HG02642 (cell line): Measurements from ENCODE around the gene TMEM212.
"Not testable (repeated sequence)": the region's sequence is repeated elsewhere in the genome, so short reads cannot be mapped to it uniquely, and the experiment has no call there.

Experiments
- ATAC-seq: cut with Tn5 transposase; IDR thresholded peaks from one replicate; pipeline ENCODE4 v1.9.1; 2021; ENCODE audit warnings: mild to moderate bottlenecking; ENCODE audit not compliant: unreplicated experiment, poor library complexity

Gene TMEM212

DNA sequence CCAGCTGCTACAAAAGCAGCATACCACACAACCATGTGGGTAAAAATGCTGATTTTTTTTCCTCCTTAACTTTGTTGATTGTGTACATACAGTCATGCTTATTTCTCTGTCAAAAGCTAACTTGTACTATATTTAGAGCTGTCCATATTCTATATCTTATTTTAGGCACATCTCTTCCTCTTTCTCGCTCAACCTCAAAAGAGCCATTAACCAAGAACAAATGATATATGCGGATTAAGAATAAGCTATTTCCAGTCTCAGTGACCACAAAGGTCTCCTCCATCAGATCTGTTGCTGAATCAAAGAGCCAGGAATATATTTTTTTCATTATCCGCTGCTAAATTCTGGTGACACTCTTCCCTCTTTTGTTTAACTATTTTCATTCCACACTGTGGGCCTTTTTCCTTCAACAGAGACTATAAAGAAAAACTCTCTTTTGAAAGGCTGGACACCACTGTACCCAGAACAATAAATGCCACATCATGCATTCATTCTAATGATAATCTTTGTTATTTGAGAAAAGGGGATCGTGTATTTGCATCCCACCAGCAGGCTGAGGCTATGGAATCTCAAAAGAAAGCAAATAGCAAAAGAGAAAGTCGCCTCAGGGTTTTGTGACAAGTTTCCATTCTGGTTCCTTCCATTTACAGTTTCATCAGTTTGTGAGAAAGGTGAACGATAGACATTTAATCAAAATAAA is 8.0 kb downstream of the TMEM212 start:
- ATAC-seq = no peak

DNA sequence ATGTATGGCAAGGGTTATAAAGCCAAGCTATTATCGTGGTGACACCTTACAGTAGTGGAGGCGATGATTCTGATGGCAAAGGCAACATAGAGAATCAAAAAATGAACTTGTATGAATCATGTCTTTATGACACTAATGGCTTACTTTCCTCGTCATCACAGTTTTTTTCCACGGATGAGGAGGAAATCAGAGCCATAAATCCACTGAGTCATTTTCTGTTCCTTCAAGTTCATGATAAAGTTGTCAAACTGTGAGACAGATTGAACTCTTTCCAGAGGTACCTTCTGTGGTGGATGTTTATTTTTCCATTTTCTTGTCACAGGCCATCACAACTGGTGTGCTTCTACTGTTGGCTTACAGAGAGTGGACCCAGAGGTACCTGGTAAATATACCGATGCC is 8.5 kb downstream of the TMEM212 start:
- no peak for ATAC-seq

DNA sequence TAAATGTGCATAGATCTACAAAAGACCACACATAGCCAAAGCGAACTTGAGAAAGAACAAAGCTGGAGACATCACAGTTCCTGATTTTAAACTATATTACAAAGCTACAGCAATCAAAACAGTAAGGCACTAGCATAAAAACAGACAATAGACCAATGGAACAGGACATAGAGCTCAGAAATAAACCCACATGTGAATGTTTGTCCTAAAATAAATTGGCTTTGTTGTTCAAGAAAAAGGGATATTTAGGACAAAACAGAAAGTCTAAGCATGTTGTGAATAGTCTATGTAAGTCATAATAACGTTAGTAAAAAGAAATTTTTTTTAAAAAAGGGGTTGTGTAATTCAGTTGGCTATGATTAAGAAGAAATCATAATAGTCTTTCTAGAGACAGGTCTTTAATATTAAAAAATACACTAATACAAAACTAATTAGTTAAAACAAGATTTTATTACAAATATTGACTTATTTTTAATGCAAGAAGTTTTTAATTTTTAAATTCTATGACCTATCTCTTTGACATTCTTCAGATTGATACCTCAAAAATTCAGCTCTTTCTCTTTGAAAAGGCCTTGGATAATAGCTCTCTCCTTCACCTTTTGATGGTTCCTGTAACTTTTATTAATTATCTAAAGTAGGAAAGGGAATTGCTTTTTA is 11.6 kb downstream of the TMEM212 start:
- no peak for ATAC-seq

DNA sequence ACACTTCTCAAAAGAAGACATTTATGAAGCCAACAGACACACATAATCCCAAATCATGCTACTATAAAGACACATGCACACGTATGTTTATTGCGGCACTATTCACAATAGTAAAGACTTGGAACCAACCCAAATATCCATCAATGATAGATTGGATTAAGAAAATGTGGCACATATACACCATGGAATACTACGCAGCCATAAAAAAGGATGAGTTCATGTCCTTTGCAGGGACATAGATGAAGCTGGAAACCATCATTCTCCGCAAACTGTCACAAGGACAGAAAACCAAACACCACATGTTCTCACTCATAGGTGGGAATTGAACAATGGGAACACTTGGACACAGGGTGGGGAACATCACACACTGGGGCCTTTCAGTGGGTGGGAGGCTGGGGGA is 15.6 kb downstream of the TMEM212 start:
- ATAC-seq = not testable (repeated sequence)

DNA sequence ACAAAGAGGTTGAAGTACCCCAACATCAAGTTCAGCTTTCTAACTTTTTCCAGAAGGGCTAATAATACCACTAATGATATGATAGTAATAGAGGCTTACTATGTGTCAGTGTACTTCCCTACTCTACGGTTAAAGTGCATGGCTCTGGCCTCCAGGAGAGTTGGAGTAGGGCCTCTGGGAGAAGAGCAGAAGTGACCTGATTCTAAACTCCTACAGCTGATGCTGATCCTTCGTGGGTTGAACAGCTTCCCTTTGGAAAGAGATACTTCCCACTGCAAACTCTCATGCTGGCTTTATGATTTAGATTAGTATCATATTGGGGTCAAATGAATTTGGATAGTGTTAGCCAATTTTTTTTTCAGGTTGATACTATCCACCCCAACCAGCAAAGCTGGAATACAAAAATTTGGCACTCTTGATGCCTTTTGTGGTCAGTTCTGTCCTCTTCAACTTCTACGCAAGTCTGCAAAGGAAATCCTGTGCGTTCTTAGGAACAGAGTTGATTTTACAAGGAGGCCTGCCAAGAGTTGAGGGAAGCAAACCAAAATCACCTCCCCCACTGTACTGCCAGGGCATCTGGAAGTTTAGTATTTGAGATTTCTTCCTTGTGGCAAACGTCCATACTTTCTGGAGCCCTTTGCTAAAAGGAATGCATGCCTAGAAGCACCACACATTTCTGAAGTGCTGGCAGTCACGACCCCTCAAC is 17.8 kb downstream of the TMEM212 start:
- no peak for ATAC-seq

DNA sequence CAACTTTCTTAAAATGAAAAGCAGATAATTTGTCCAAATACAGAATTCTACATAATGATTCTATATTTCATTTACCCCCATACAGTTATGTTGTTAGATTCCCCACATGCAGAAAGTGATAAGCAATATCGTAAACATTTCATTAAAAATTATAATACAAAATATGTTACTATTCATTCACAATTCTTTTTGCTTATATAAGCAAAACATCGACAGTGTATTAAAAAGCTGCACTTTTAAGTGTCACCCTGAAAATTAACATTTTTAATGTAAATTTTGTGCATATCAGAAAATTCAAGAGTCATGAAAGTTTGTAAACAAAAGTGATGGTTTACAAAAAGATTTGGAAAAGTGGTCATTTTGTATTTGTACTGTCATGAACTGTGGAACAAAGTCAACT is 19.2 kb downstream of the TMEM212 start:
- ATAC-seq = no peak

DNA sequence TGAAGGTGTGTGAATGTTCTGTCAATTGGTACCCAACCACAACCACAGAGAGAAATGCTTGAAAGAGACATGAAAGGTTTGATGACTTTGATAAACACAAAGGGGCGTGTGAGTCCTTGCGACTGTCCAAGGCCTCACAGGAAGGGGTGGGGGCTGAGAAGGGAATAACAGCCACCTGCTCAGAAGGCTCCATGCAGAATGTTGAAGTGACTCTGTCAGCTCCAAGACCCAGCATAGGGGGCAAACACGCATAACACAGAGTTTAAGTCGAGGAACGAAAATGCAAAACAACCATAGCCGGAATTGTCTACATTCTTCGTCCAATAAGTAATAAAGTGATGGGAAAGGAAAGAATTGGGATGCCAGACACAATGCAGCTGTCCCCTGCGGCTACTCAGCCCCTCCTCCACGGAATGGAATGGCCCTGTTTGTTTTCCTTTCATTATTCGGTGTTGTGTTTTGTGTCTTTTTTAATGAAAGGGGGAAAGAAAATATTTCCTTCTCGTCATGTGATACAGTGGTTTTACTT is 19.9 kb downstream of the TMEM212 start:
- no peak for ATAC-seq

DNA sequence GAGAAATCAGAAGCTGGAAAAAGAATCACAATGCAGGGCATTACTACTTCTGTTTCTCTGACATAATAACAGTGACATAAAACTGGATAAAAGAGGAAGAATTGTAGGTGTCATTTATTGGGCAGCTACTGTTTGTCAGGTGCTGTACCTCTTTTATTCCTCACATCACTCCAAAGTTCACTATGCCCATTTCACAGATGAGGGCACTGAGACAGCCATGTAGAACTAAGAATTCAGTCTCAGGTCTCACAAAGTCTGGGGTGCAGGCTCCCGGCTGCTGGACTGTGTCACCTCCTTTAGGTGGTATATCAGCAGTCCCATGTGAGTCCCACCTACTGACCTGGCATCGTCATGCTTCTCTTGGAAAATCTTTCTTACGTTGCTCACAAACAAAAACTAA is 20.8 kb downstream of the TMEM212 start:
- ATAC-seq = no peak

DNA sequence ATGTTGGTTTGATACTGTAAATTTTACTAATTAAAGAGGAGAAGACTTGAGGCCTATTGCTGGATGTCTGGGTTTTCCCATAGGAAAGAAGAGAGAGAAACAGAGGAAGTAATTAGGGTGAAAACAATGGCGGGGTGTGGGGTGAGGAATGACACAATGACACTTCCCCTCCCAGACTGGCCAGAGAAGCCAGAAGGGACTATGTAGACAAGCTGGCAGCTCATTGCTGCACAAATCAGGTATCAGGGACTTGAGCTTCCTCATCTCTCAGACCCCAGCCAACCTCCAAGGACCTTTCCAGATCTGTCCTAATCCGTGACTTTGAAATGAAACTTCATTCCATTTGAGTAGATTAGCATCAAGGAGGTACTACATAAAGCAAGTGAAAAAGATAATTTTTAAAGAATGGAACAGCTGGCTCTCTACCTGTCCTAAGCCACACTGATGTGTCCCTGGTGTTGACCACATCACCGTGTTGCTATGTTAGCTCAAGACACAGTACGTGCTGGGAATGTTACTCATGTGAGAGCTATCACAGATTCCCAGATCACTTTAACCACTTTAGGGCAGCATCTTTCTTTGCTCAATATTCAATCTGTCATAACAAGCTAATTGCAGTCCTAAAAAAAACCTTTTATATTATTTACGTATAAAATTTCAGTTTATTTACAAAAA is 22.2 kb downstream of the TMEM212 start:
- ATAC-seq = no peak

DNA sequence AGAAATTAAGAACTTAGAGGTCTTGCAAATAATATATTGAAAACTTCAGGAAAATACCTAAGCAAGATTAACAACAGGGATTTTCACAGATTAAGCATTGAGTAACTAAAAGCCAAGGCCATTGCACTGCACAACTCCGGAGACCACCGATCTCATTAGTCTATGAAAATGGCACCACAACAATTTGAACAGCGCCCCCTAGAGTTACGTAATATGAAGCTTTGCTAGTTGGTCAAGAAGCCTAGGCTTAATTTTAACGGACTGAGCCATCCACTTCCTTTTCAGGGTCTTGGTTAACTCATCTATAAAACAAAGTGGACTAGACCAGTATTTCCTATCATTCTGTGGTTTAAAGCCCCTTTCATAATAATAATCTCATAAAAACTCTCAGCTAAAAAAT is 24.8 kb downstream of the TMEM212 start:
- no peak for ATAC-seq

DNA sequence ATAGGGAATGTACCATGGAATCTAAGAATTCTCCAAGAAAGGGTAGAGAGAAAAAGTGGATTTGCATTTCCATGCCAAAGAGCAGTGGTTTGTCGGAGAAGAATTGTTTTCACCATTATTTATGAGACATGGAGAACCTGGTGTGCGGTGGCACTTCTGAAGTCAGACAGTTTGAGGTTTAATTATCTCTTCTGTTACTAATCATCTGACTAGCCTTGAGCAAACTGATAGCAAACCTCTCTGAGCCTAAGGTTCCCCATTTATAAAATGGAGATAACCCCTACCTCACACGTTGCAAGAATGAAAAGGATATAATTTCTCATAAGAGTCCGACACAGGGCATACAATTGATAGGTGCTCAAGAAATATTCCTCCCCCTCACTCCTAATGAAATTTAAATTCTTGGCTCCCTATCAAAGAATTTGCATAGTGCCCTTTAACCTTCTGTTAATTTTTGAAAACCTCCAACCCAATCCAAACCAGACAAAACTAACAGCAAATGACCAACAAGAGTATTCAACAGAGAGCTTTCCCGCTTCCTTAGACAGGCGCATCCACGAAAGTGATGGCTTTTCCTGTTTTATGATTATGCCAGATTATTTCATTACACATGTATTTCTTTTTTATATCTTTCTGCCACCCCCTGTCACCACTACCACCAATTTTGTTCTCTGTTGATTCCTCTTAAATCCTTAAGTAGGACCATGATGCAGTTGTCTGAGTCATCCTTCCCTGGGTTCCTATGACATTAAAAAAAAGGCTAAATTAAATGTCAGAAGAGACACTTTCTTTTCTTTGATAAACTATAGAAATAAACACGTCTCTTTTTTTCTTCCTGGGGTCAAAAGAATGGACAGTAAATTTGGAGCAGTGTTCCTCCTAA is 28.5 kb downstream of the TMEM212 start:
- ATAC-seq = no peak

DNA sequence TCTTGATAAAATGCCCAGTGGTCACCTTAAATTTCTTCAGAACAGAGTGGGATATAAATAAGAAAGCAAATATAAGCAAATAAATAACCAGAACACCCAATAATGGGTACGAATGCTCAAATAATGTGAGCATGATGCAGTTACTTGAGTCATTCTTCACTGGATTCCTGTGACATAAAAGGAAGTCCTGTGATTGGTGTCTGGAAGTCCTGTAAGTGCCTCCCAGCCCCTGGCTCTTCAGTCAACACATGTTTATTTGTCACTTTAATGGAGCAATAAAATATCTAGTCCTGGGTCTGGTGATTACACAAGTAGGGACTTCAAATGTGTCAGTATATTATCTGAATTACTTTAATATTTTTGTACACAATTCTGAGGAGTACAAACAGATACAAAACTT is 30.4 kb downstream of the TMEM212 start:
- ATAC-seq = no peak

DNA sequence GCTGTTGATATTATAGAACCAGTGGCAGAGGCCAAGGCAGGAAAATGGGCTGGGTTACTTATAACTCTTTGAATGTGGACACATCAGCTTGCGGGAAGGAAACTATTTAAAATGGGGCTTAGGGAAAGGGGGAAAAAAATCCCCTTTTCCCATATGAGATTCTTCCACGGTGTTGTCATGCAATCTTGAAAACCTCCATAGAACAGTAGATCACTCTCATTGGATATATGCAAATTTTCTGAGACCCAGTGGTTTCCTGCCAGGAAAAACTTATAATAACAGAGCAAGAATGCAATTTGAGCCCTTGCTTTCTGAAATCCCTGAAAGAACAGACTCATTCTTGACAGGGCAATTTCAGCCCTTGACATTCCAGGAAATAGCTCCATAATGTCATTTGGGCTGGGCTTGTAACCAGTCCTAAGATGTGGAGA is 31.1 kb downstream of the TMEM212 start:
- no peak for ATAC-seq

DNA sequence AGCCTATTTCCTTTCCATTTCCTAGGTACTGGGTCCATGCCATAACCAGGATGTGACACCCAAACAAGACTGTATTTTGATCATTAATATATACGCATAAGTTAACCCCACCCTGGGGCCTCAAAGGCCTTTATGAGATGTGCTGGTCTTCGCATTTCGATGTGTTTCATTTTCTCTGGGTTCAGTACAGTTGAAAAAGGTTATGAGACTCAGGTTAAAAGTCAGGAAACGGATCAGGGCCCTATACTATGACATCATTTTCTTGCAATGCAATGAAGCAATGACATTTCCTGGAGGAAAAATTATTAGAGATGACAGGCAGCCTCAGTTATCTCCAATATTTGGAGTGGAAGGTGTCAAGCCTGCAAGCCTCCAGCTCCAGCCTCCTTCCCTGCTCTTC is 31.7 kb downstream of the TMEM212 start:
- no peak for ATAC-seq

DNA sequence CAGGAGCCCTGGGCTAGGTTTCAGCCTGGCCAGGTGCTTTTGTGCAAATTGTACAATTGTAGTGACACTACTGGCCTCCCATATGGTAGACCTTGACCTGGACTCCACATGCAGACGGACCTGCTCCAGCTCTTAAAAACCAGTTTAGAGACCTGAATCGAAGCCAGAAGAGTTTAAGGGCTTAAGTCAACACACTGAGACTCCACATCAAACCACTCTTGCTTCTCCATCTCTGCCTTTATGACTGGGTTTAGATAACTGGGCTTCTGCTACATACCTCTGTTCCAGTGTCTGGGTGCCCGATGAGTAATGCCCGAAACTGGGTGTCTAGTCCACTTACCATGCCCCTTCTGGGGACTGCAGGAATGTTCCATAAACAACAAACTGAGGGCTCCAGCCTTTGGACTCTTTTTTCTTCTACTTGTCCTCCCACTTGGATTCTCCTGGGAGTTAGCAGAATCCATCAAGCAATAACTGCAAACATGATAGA is 32.8 kb downstream of the TMEM212 start:
- no peak for ATAC-seq

DNA sequence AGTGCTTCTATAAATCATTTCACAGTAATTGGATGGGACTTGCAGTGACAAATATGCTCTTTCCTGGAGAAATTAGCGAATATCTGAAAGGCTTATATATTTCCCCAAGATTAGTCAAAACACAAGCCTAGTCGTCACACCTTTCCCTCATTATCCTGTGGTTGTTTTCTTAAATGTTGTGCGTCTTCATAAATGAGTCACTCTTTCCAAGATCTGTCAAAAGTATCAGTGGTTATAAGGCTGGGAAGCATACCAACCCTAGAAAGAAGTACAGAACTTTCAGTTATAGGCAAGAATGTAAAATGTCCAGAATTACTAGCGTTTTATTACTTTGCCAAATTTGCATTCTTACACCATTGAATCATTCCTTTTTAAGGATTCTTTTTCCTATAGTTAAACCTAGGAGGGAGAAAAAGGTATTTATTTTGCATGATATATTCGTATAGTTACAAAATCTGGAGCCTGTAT is 33.6 kb downstream of the TMEM212 start:
- ATAC-seq = no peak

DNA sequence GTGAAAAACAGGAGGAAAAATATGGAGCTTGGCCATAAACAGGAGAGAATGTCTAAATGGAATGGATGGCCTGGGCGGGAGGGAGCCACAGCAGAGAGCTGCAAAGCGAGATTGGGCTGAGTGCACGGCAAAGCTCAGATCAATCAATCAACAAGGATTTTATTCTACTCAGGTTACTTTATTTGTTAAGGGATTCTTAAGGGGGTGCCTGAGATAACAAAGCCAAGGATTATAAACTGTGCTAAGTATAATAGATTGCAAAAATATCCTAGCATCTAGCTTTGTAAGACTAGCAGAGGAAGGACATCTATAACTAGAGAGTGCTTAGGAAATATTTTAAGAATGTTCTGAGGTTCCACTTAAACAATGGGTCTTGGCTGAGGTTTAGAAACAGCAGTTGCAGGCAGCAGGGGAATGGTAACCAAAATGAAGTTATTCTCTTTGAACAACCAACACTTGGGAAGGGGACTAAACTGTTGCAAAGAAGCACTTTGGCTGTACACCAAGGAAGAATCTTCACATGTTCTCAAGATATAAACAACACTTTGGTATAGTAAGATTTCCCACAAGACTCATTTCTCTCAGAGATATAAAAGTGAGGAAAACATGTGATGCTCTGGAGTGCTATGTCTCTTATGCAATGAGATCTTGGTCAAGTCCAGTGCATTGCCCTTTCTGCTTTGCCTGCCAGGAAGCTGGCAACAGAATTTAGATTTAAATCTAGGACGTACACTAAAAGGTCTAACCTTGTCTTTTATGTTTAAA is 35.5 kb downstream of the TMEM212 start:
- ATAC-seq = no peak

DNA sequence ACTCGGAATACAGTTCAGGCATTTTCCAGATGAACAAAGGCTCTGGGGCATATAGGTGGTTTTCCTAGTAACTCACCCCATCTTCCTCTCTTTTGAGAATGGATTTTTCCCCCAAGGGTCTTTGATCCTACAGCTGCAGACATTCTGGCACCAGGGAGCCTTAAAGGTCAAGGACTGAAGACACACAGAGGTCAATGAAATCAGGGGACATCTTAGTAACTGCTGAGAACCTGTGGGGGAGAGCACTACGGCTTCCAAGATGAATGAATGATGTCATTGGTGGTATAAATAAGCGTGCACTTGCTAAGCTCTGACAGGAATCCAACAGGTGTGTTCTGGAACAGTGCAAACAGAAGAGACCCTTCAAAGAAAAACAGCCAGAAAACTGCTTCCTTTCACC is 36.3 kb downstream of the TMEM212 start:
- no peak for ATAC-seq
